Type B pancreatic cell (in vitro differentiated cells): Measurements from ENCODE around the gene PWWP3B. TPM values are rescaled to one million over a fixed set of nuclear protein-coding genes. Genes with fewer than 3 reads are reported as not detected.
A peak's percentile ranks its signal among the peaks of the same experiment; 100 is the strongest.

Source experiments
- DNase-seq: peaks from one replicate; pipeline ENCODE4 v3.0.0; 2021; ENCODE audit warnings: mixed read lengths; ENCODE audit not compliant: unreplicated experiment; ENCODE audit errors: extremely low spot score
- H3K27ac Mint-ChIP-seq: 2 replicates; pipeline ENCODE4 v1.8.0; 2021; ENCODE audit warnings: mild to moderate bottlenecking, mixed read lengths
- H3K27me3 Mint-ChIP-seq: 2 replicates; pipeline ENCODE4 v1.8.0; 2021; ENCODE audit warnings: mixed read lengths
- H3K36me3 Mint-ChIP-seq: 2 replicates; pipeline ENCODE4 v1.8.0; 2021; ENCODE audit warnings: mixed read lengths
- H3K4me1 Mint-ChIP-seq: one replicate; pipeline ENCODE4 v1.8.0; 2021; ENCODE audit warnings: mixed read lengths; ENCODE audit not compliant: unreplicated experiment
- H3K4me3 Mint-ChIP-seq: 2 replicates; pipeline ENCODE4 v1.8.0; 2021; ENCODE audit warnings: mild to moderate bottlenecking, mixed read lengths
- H3K9me3 Mint-ChIP-seq: 2 replicates; pipeline ENCODE4 v1.8.0; 2021; ENCODE audit warnings: mixed read lengths
- long read RNA-seq: library from polyadenylated mRNA; unstranded; transcript quantifications from one replicate; pipeline ENCODE4 v2.0.0, GENCODE V29; 2020
- total RNA-seq: library from RNA; stranded (reverse); gene quantifications from 2 replicates; pipeline ENCODE4 v1.2.1, GENCODE V29; 2021; ENCODE audit warnings: low replicate concordance
- TF ChIP-seq, protein P1 (sequence below): fragments of 200-600 bp; sonication (generic); conservative IDR thresholded peaks from 2 replicates; pipeline ENCODE4 v1.5.0; 2021; ENCODE audit warnings: antibody characterized with exemption, mild to moderate bottlenecking

Gene PWWP3B
- total RNA-seq: 0.79 and 3.8 TPM in 2 replicates
- long read RNA-seq, full-length matches to known transcripts: 1 of 1 reads
- long read RNA-seq, partial matches to known transcripts: 0 of 1 reads
- long read RNA-seq, other reads (novel, unspliced or antisense): 0 of 1 reads

DNA sequence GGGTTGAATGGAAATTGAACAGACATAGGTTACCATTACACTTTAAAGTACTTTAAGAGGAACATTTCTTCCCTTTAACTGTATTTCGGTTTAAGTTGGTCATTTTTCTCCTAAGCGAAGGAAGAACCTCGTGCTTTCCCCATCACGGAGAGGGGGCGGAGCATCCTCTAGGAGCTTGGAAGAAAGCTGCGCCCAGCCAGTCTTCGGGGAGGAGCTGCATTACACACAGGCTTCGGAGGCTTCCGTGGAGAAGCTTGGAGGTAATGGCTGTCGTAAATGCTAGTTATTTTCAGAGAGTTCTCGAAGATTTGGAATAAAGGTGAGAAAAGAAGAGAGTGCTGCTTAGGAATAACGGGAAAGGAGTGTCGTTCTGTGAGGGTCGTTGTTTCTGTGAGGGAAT lies at the start of gene PWWP3B:
Gene PWWP3B (plus strand): TSS at position 199 of the 400 bp plus-strand sequence. CDS start 37,128 bp downstream, outside the sequence.
- Mint-ChIP-seq H3K27ac (no peak within 1 kb of the TSS), H3K9me3 (no peaks in the 10 kb centered on the region), H3K4me1 (no peaks in the 10 kb centered on the region), H3K4me3 (peak within 1 kb of the TSS; percentile 84), H3K36me3 (no peaks in the 10 kb centered on the region), H3K27me3 (no peaks in the 10 kb centered on the region)
- DNase-seq: no peak
- TF ChIP-seq, protein P1, sequence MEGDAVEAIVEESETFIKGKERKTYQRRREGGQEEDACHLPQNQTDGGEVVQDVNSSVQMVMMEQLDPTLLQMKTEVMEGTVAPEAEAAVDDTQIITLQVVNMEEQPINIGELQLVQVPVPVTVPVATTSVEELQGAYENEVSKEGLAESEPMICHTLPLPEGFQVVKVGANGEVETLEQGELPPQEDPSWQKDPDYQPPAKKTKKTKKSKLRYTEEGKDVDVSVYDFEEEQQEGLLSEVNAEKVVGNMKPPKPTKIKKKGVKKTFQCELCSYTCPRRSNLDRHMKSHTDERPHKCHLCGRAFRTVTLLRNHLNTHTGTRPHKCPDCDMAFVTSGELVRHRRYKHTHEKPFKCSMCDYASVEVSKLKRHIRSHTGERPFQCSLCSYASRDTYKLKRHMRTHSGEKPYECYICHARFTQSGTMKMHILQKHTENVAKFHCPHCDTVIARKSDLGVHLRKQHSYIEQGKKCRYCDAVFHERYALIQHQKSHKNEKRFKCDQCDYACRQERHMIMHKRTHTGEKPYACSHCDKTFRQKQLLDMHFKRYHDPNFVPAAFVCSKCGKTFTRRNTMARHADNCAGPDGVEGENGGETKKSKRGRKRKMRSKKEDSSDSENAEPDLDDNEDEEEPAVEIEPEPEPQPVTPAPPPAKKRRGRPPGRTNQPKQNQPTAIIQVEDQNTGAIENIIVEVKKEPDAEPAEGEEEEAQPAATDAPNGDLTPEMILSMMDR: no peak

DNA sequence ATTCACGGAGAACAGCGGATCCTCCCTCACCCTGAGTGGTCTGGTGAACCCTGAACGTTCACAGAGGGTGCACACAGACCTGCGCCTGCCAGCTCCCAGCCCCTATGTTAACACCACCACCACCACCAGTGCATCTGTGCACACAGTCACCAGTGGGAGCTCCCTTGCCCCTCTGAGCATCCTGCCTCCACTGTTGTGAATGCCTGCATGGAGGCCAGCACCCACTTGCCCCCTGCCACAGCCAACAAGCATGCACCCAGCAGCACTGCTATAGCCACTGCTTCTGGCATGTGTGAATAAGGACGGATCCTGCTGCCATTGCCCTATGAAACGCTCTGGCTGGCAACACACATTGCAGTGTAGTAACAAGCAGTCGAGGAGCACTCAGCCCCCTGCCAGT lies 29.1 kb upstream of the PWWP3B start:
- Mint-ChIP-seq H3K4me3 (no peak overlapping the region), H3K4me1 (no peaks in the 10 kb centered on the region), H3K36me3 (no peaks in the 10 kb centered on the region), H3K27ac (no peak overlapping the region), H3K9me3 (no peaks in the 10 kb centered on the region), H3K27me3 (no peaks in the 10 kb centered on the region)
- TF ChIP-seq, protein P1: no peak
- no peak for DNase-seq

DNA sequence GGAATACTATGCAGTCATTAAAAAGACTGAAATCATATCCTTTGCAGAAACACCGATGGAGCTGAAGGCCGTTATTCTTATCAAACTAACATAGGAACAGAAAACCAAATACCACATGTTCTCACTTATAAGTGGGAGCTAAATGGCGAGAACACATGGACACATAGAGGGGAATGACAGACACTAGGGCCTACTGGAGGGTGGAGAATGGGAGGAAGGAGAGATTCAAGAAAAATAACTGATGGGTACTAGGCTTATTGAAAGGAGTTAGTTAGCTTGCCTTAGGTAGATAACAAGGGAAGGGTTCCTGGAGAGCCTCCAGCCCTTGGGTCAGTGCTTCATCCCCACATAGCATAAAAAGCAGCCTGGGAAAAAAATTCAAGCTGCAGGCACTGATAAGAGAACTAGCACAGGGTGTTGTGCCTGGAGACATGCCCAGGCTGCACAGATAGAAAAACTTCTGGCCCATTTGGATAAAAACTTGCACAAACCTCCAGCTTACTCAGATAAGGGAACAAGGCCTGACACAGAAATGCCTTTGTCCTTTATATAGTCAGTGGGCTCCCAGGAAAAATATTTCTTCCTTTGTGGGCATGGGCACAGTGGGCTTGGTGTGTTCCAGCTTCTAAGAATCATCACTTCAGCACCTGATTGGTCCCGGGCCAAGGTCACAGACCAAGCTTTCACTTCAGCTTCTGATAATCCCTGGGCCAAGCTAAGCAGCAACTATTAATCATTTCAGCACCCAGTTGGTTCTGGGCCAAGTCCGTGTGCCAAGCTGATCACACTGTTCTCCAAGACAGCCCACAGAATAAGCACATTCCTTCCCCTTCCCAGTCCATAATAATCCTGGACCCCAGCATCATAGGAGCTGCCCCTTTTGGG lies 23.1 kb upstream of the PWWP3B start:
- Mint-ChIP-seq H3K4me1 (no peaks in the 10 kb centered on the region), H3K36me3 (no peaks in the 10 kb centered on the region), H3K4me3 (no peak overlapping the region), H3K9me3 (no peaks in the 10 kb centered on the region), H3K27me3 (no peaks in the 10 kb centered on the region), H3K27ac (no peak overlapping the region)
- TF ChIP-seq, protein P1: no peak
- DNase-seq: no peak

DNA sequence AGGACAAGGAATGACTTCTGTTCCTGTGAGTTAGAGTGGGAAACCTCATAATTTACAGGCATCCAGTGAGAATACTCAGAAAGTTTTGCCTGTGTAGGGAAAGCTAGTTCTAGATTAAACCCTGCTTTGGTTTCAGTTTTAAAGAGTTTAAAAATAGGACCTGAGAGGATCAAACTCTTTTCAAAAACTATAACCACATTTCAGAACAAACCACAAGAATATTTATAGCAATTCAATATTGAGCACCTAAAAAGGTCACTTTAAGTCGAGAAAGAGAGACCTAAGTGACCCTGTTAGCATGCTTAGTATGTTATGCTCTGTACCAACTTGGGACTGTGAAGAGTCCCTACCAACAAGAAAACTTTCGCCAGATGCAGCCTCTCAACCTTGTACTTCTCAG lies 17.4 kb upstream of the PWWP3B start:
- no peaks in the 10 kb centered on the region for H3K36me3 Mint-ChIP-seq

DNA sequence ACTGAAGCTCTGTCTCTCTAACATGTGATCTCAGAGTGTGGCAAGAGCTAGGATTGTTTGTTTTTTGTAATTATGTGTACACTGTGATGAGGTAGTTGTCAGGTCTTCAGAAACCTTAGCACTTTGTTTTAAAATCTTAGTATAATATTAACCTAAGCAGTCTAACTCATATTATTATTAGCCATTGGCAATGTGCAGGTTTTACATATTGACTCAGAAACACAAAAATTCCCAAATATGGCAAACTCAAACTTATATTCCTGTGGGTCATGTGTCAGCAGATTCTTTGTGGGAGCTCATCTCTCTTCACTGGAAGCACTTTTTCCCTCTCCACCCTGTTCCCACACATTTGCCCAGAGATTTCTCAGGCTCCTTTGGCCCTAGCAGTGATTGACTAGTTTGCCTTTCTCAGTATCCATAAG lies 8.2 kb upstream of the PWWP3B start:
- no peaks in the 10 kb centered on the region for H3K27me3 Mint-ChIP-seq
- no peaks in the 10 kb centered on the region for H3K9me3 Mint-ChIP-seq
- no peak overlapping the region for H3K4me3 Mint-ChIP-seq
- TF ChIP-seq, protein P1: no peak
- H3K36me3 Mint-ChIP-seq: no peaks in the 10 kb centered on the region
- no peak for DNase-seq
- H3K27ac Mint-ChIP-seq: no peak overlapping the region
- H3K4me1 Mint-ChIP-seq: no peaks in the 10 kb centered on the region

More for the DNA sequence above, 17.4 kb upstream of the PWWP3B start:
- H3K4me3 Mint-ChIP-seq: no peak overlapping the region
- TF ChIP-seq, protein P1: no peak
- no peak for DNase-seq
- no peaks in the 10 kb centered on the region for H3K9me3 Mint-ChIP-seq
- H3K4me1 Mint-ChIP-seq: no peaks in the 10 kb centered on the region
- H3K27ac Mint-ChIP-seq: no peak overlapping the region
- H3K27me3 Mint-ChIP-seq: no peaks in the 10 kb centered on the region
